K562 (cell line): ENCODE data around the gene PARD6A. TPM values are rescaled to one million over a fixed set of nuclear protein-coding genes. Genes with fewer than 3 reads are reported as not detected.
"Not testable (repeated sequence)": the region's sequence is repeated elsewhere in the genome, so short reads cannot be mapped to it uniquely, and the experiment has no call there.

Experiments
- ATAC-seq: fragments of 200-7000 bp; cut with Tn5 transposase; 3 replicates; pipeline ENCODE4 v1.9.1; 2020; ENCODE audit warnings: moderate library complexity
- BruUV-seq: library from RNA; stranded (reverse); fragments of 400-500 nt; replicated peaks from 2 replicates; lab custom pipeline; 2021; lab: Mats Ljungman, UMichigan
- CTCF ChIA-PET: fragments of 300-600 bp; formaldehyde crosslinking; extraction: SDS; loops from one replicate; lab custom pipeline; 2021; ENCODE audit warnings: low intra/inter-chr PET ratio; lab: Yijun Ruan, JAX
- POLR2A ChIA-PET: fragments of 300-600, 350-650 bp; sonication (Branson Sonifier 250); formaldehyde crosslinking; extraction: SDS; loops from one replicate; lab custom pipeline; 2021; ENCODE audit warnings: antibody characterized with exemption, inconsistent platforms; lab: Yijun Ruan, JAX
- DNase-seq, 4 experiments: peaks; one replicate each; pipeline versions ENCODE4 v3.0.0 to v3.0.0-alpha.2; 2011 to 2018; ENCODE audit warnings: low spot score in 3 of 4, mixed read lengths in 3 of 4; ENCODE audit errors: extremely low read depth in 1 of 4
- FAIRE-seq: peaks from 2 replicates; lab custom pipeline; 2011; peaks lifted over from hg19 to GRCh38; lab: Jason Lieb, UNC
- H2AFZ ChIP-seq: 2 replicates; pipeline ENCODE4 v1.6.0; 2011; ENCODE audit warnings: low read depth, low read length, control low read depth, inconsistent platforms
- H3K27ac ChIP-seq: fragments of 200-600 bp; 3 replicates; pipeline ENCODE4 v1.8.0; 2011; ENCODE audit warnings: low read depth, mild to moderate bottlenecking, control low read depth, inconsistent platforms, low read length, moderate library complexity, mixed read lengths; ENCODE audit errors: extremely low read depth
- H3K27me3 ChIP-seq, 2 experiments: fragments of 300-600 bp in 1 of 2; 2 replicates in 1 of 2; 3 replicates in 1 of 2; pipeline versions ENCODE4 v1.6.0 to v1.8.0; 2011; ENCODE audit warnings: inconsistent platforms in 2 of 2, low read length in 2 of 2, mild to moderate bottlenecking in 1 of 2, mixed read lengths in 1 of 2, moderate library complexity in 1 of 2; ENCODE audit not compliant: control insufficient read depth in 2 of 2, insufficient read depth in 2 of 2
- H3K36me3 ChIP-seq: fragments of 300-600 bp; 3 replicates; pipeline ENCODE4 v1.8.0; 2011; ENCODE audit warnings: mild to moderate bottlenecking, low read length, inconsistent platforms; ENCODE audit not compliant: control insufficient read depth, insufficient read depth
- H3K4me1 ChIP-seq, 2 experiments: fragments of 200-600 bp in 1 of 2; replicated peaks in 1 of 2; 2 replicates in 1 of 2; 3 replicates in 1 of 2; pipeline versions ENCODE4 v1.5.1 to v1.8.0; 2011; ENCODE audit warnings: inconsistent platforms in 2 of 2, low read length in 2 of 2, mild to moderate bottlenecking in 1 of 2, mixed read lengths in 1 of 2, moderate library complexity in 1 of 2; ENCODE audit not compliant: control insufficient read depth in 2 of 2, insufficient read depth in 2 of 2
- H3K4me2 ChIP-seq: 2 replicates; pipeline ENCODE4 v1.6.1; 2011; ENCODE audit warnings: low read length, control low read depth, inconsistent platforms, mixed read lengths; ENCODE audit not compliant: insufficient read depth
- H3K4me3 ChIP-seq: fragments of 200-600 bp; sonication (generic), shearing (Covaris generic); 2 replicates; pipeline ENCODE4 v1.5.1; 2016; ENCODE audit warnings: control low read depth, inconsistent platforms
- H3K79me2 ChIP-seq: fragments of 200-600 bp; 3 replicates; pipeline ENCODE4 v1.8.0; 2011; ENCODE audit warnings: low read length, inconsistent platforms; ENCODE audit not compliant: control insufficient read depth, insufficient read depth
- H3K9ac ChIP-seq, 2 experiments: 2 replicates each; pipeline versions ENCODE4 v1.6.0 to v1.6.1; 2011; ENCODE audit warnings: low read depth in 2 of 2, low read length in 2 of 2, control low read depth in 1 of 2, inconsistent platforms in 1 of 2, mild to moderate bottlenecking in 1 of 2, mixed read lengths in 1 of 2; ENCODE audit not compliant: insufficient read depth in 1 of 2
- H3K9me1 ChIP-seq: one replicate; pipeline ENCODE4 v1.6.0; 2011; ENCODE audit warnings: inconsistent platforms, mild to moderate bottlenecking, low read length, moderate library complexity; ENCODE audit not compliant: control insufficient read depth, insufficient read depth
- H3K9me3 ChIP-seq: replicated peaks from 2 replicates; pipeline ENCODE4 v1.5.1; 2011; ENCODE audit warnings: low read depth, low read length, inconsistent platforms; ENCODE audit not compliant: control insufficient read depth, insufficient read depth
- H4K20me1 ChIP-seq: replicated peaks from 2 replicates; pipeline ENCODE4 v1.6.1; 2011; ENCODE audit warnings: low read length, inconsistent platforms, mixed read lengths; ENCODE audit not compliant: control insufficient read depth, insufficient read depth
- HNRNPL ChIP-seq: fragments of 200-400 bp; formaldehyde crosslinking; IDR thresholded peaks from 2 replicates; pipeline ENCODE4 v1.6.1; 2017; ENCODE audit warnings: low read depth, mild to moderate bottlenecking, low read length
- PTTG1 ChIP-seq: fragments of 450-650 bp; IDR thresholded peaks from 2 replicates; pipeline ENCODE4 v1.6.1; 2016; ENCODE audit warnings: low read depth, mild to moderate bottlenecking, missing genetic modification characterization, missing compliant biosample characterization
- ZNF324 ChIP-seq: fragments of 250-450 bp; sonication (Bioruptor Pico); IDR thresholded peaks from 2 replicates; pipeline ENCODE4 v1.4.0; 2020; ENCODE audit warnings: mild to moderate bottlenecking
- WGBS: fragments of 100-300 bp; shearing (Covaris generic); methylation state at CpG from one replicate; pipeline ENCODE4 v1.1.6; 2016; ENCODE audit warnings: low coverage, mixed read lengths; ENCODE audit not compliant: insufficient coverage; ENCODE audit errors: missing lambda C conversion rate; 5-methylcytosine and 5-hydroxymethylcytosine counted together
- in situ Hi-C: fragments of 300-500 bp; cut with MboI; formaldehyde crosslinking; loops from 4 replicates; pipeline ENCODE4 v1.15.0; 2018; ENCODE audit warnings: inconsistent platforms, mixed read lengths
- intact Hi-C: fragments of 100-400 bp; cut with micrococcal nuclease; formaldehyde crosslinking; loops from 2 replicates; pipeline ENCODE4 v1.14.2; 2022
- polyA plus RNA-seq, 8 experiments: library from polyadenylated mRNA; depleted of rRNA in 4 of 8; stranded (reverse) in 5 of 8; unstranded in 3 of 8; fragments of >200 nt; fragmentation: Nextera tagmentation in 2 of 8; fragmentation: Illumina TruSeq in 1 of 8; extraction: Ambion mirVana in 2 of 8; extraction: Trizol in 1 of 8; gene quantifications; 2 replicates each; pipeline versions ENCODE4 v1.2.1 to v1.2.3, GENCODE V29; 2011 to 2014; ENCODE audit warnings: inconsistent platforms in 1 of 8, missing spikeins in 1 of 8
- total RNA-seq, 7 experiments: library from RNA; depleted of rRNA in 6 of 7; stranded (reverse); fragments of >200 nt in 6 of 7; fragmentation: Illumina TruSeq in 2 of 7; extraction: Trizol in 2 of 7; gene quantifications; 2 replicates each; pipeline versions ENCODE4 v1.2.1 to v1.2.3, GENCODE V29; 2011 to 2021; ENCODE audit warnings: low replicate concordance in 1 of 7

Gene PARD6A
- total and polyA plus RNA-seq, 9 of the 15 experiments (the other 6 are each of a cell fraction or from before 2014, with no cell fraction given), result 0.04 to 2.0 (median 0.44) TPM

DNA sequence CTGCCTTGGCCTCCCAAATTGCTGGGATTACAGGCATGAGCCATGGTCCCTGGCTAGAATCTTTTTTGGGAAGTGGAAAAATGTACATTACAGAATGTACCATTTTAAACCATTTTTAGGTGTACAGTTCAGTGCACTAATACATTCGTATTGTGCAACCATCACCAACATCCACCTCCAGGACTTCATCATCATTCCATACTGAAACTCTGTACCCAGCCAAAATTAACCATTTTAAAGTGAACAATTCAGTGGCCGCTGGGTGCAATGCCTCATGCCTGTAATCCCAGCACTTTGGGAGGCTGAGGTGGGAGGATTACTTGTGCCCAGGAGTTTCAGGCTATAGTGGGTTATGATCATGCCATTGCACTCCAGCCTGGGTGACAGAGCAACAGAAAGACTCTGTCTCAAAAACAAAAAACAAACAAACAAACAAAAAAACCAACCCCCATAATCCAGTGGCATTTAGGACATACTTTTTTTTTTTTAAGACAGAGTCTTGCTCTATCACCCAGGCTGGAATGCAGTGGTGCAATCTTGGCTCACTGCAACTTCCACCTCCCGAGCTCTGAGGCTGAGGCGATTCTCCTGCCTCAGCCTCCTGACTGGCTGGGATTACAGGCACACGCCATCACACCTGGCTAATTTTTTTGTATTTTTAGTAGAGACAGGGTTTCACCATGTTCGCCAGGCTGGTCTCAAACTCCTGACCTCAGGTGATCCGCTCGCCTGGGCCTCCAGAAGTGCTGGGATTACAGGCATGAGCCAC lies 32.9 kb downstream of the PARD6A start:
- BruUV-seq, H3K9me1 ChIP-seq, FAIRE-seq, ATAC-seq, H2AFZ ChIP-seq, H3K4me3 ChIP-seq, H3K4me2 ChIP-seq, H3K9ac ChIP-seq, in situ Hi-C loops, intact Hi-C loops, H3K9me3 ChIP-seq, H3K79me2 ChIP-seq, H3K36me3 ChIP-seq, DNase-seq, H4K20me1 ChIP-seq, H3K27me3 ChIP-seq, H3K4me1 ChIP-seq, H3K27ac ChIP-seq: not testable (repeated sequence)
- WGBS, result 77% methylated on average over 8 of the region's 8 CpGs
- ChIA-PET POLR2A (interaction anchor here (0.9 kb wide), 1 partner anchor 242 kb away, joined by 3 read pairs; no protein-coding TSS in a partner anchor), CTCF (interaction anchor here (0.7 kb wide), 1 partner anchor 192 kb away, joined by 5 read pairs; no protein-coding TSS in a partner anchor)

DNA sequence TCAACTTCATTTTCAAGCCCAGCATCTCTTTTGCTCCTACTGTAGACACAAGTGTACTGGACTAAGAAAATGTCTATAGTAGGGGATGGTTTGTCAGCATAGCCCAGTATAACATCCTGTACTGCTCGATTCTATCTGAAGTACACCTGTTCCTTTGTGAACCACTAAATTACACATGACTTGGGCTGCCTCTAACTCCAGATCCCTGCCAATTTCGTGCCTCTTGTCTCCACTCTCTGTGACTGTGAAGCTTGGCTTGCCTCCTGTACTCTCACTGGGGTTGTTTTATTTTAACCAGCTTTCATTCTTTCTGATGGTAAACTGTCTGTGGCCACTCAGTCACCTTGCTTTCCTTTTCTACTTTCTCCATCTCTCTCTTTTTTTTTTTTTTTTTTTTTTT lies 33.9 kb downstream of the PARD6A start:
- intact Hi-C loops, result no loop called here
- DNase-seq (no peak), ATAC-seq (no peak), FAIRE-seq (no peak)
- CTCF ChIA-PET, result no interaction called here
- in situ Hi-C loops, result no loop called here
- H4K20me1 ChIP-seq, result no peaks in the 10 kb centered on the region
- H3K4me1 ChIP-seq, result no peaks in the 10 kb centered on the region; a peak in 1 of 5 replicates
- no TSS peak for BruUV-seq
- peaks cover 8% of the 10 kb centered on the region; the same call in 1 of the 3 replicates for H3K36me3 ChIP-seq
- WGBS, result 31% methylated on average over 2 of the region's 2 CpGs
- H2AFZ ChIP-seq, result no peak overlapping the region
- H3K9me3 ChIP-seq, result no peaks in the 10 kb centered on the region; the same call in none of the 2 replicates
- H3K79me2 ChIP-seq, result no peaks in the 10 kb centered on the region
- no peak overlapping the region for H3K9ac ChIP-seq
- POLR2A ChIA-PET, result interaction anchor here (0.6 kb wide), 1 partner anchor 215 kb away, joined by 4 read pairs; no protein-coding TSS in a partner anchor
- no peak for TF ChIP-seq ZNF324 (CRISPR knock-in tag)
- TF ChIP-seq PTTG1 (tag), result no peak
- no peak for TF ChIP-seq HNRNPL
- H3K9me1 ChIP-seq, result no peaks in the 10 kb centered on the region
- H3K4me2 ChIP-seq, result no peak overlapping the region
- H3K4me3 ChIP-seq, result no peak overlapping the region
- H3K27me3 ChIP-seq, result no peaks in the 10 kb centered on the region
- H3K27ac ChIP-seq, result no peak overlapping the region
